Psoas muscle (tissue), 8 donors: Measurements from ENCODE around the gene PRAMEF8. TPM values are rescaled to one million over a fixed set of nuclear protein-coding genes. Genes with fewer than 3 reads are reported as not detected.
"Not testable (repeated sequence)": the region's sequence is repeated elsewhere in the genome, so short reads cannot be mapped to it uniquely, and the experiment has no call there.

Experiments
- ATAC-seq, 4 donors: fragments of 200-7000 bp; cut with Tn5 transposase; one replicate each; pipeline ENCODE4 v1.9.1; 2020; ENCODE audit warnings: moderate library complexity in 3 of 4, mild to moderate bottlenecking in 2 of 4
- DNase-seq, 2 donors: peaks; one replicate each; pipeline ENCODE4 v3.0.0-alpha.2; 2020
- H3K27ac ChIP-seq: fragments of 200-600 bp; one replicate; pipeline ENCODE4 v1.8.0; 2022
- H3K27me3 ChIP-seq, 3 donors: fragments of 200-600 bp in 1 of 3; one replicate each; pipeline versions ENCODE4 v1.6.1 to v1.8.0; 2013 to 2022; ENCODE audit warnings: low read length in 2 of 3, mild to moderate bottlenecking in 2 of 3, moderate library complexity in 1 of 3; ENCODE audit not compliant: insufficient read depth in 3 of 3
- H3K36me3 ChIP-seq, 2 donors: fragments of 200-600 bp in 1 of 2; one replicate each; pipeline versions ENCODE4 v1.6.1 to v1.8.0; 2013 to 2022; ENCODE audit warnings: low read depth in 1 of 2, mild to moderate bottlenecking in 1 of 2, moderate library complexity in 1 of 2; ENCODE audit not compliant: insufficient read depth in 1 of 2
- H3K4me1 ChIP-seq: fragments of 200-600 bp; one replicate; pipeline ENCODE4 v1.8.0; 2022
- H3K4me3 ChIP-seq: fragments of 200-600 bp; one replicate; pipeline ENCODE4 v1.8.0; 2022; ENCODE audit warnings: mild to moderate bottlenecking
- H3K9me3 ChIP-seq: fragments of 200-600 bp; one replicate; pipeline ENCODE4 v1.8.0; 2022
- WGBS, 3 donors: extraction: QIAGEN DNeasy Blood & Tissue Kit; methylation state at CpG; one replicate each; pipeline versions ENCODE4 v1.1.6 to v1.1.7; 2013; 5-methylcytosine and 5-hydroxymethylcytosine counted together
- intact Hi-C, 2 donors: fragments of 100-400 bp; cut with DNase I; formaldehyde crosslinking; loops; one replicate each; pipeline versions ENCODE4 v1.11.0 to v1.14.2; 2022
- polyA plus RNA-seq, 3 donors: library from polyadenylated mRNA; stranded (reverse); fragments of 200-250 nt; gene quantifications; one replicate each; pipeline ENCODE4 v1.2.3, GENCODE V29; 2013
- total RNA-seq, 4 donors: library from RNA; stranded (reverse); fragmentation: NEBNext Ultra II Directional in 2 of 4; extraction: Animal tissue kit (Norgen Biotek cat#: 25700) in 2 of 4; gene quantifications; one replicate each; pipeline versions ENCODE4 v1.2.1 to v1.2.4, GENCODE V29; 2021 to 2023
- donor health status: healthy with polysubstance abuse.
- donor health status: DM: no; HTN: no; CAD: no; lungs with moderate emphysema.
- donor health status: Bipolar disorder and iron deficiency.
- donor health status: healthy.
- donor health status: DM: yes; HTN: yes; CAD: no.
- donor health status: DM: no; HTN: no; CAD: no.
- donor health status: DM: no; HTN: no; CAD: no.
- donor health status: DM: yes; HTN: yes; CAD: no.

The PRAMEF8 gene
- total and polyA plus RNA-seq, 7 donors = not detected

DNA sequence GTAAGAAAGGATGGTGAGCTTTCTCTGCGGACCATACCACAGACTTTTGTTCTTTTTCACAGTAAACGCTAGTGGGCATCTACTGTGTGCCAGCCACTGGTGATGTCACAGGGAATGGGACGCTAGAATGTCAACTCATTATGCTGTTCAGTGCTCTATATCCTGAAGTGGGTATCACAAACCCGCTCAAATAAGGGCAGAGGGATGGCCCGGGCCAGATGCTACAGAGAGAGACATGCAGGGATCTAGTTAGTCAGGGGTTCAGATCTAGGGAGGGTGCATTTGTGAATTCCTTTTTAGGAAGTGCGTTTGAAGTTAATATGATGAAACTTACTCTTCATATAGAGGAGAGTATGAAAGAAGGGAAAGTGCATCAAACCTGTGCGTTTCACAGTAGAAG is 37.8 kb downstream of the PRAMEF8 start:
- H3K27me3 ChIP-seq, H3K27ac ChIP-seq, intact Hi-C loops, H3K36me3 ChIP-seq, H3K4me3 ChIP-seq, H3K9me3 ChIP-seq, ATAC-seq, DNase-seq, H3K4me1 ChIP-seq: not testable (repeated sequence)
- 77 to 81% (median 78%) methylated on average over 6 of the region's 7 CpGs for WGBS, 3 donors

DNA sequence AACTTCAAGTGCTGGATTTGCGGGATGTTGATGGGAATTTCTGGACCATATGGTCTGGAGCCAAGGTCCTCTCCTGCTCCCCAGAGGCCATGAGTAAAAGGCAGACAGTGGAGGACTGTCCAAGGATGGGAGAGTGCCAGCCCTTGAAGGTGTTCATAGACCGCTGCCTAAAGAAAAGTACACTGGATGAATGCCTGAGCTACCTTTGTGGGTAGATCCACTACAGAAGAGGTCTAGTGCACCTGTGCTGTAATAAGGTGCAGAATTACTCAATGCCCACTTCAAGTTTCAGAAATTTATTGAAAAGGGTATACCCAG is 38.4 kb downstream of the PRAMEF8 start:
- H3K9me3 ChIP-seq, H3K4me1 ChIP-seq, H3K27me3 ChIP-seq, H3K4me3 ChIP-seq, H3K36me3 ChIP-seq, ATAC-seq, intact Hi-C loops, H3K27ac ChIP-seq, DNase-seq: not testable (repeated sequence)
- WGBS, 3 donors = 76 to 83% (median 78%) methylated on average over 2 of the region's 2 CpGs

DNA sequence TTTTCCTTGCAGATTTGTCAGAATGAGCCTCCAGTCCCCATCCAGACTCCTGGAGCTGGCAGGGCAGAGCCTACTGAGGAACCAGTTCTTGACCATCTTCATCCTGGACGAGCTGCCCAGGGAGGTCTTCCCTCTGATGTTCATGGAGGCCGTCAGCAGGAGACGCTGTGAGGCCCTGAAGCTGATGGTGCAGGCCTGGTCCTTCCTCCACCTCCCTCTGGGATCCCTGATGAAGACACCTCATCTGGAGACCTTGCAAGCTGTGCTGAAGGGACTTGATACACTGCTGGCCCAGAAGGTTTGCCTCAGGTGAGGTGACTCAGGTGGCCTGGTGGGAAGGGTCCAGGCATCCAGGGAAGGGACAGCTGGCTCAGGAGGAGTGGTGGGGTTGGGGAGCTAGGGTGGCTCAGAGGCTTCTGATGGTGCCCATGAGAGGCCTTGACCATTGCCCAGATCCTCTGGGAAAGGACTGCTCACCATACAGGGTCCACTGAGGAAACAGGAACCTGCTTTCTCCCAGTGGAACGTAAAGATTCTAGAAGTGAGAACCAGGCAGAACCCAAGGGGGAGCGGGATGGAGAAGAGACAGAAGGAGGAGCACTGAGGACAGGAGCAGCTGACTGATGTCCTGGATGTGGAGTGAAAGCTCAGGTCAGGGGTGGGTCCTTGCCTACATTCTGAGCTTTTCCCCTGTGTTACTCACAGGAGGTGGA is 38.9 kb downstream of the PRAMEF8 start:
- H3K4me3 ChIP-seq, H3K9me3 ChIP-seq, DNase-seq, ATAC-seq, H3K27me3 ChIP-seq, H3K4me1 ChIP-seq, H3K36me3 ChIP-seq, H3K27ac ChIP-seq, intact Hi-C loops: not testable (repeated sequence)
- WGBS, 3 donors = 65 to 79% (median 73%) methylated on average over 5 of the region's 5 CpGs

DNA sequence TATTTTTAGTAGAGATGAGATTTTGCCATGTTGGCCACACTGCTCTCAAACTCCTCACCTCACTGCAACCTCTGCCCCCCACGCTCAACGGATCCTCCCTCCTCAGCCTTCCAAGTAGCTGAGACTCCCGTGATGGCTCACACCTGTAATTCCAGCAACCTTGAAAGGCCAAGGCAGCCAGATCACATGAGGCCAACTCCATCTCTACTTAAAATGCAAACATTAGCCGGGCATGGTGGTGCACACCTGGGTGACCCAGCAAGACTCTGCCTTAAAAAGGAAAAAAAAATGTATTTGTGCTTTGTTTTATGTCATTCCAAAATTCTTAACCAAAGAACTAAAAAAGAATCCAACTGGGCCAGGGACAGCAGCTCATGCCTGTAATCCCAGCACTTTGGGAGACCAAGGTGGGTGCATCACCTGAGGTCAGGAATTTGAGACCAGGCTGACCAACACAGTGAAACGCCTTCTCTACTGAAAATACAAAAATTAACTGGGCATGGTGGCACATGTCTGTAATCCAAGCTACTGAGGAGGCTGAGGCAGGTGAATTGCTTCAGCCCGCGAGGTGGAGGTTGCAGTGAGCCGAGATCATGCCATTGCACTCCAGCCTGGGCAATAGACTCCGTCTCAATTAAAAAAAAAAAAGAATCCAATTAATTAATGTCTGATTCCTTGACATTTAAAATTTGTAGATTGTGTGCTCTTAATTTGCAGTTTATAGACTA is 41.2 kb downstream of the PRAMEF8 start:
- H3K36me3 ChIP-seq, DNase-seq, H3K4me3 ChIP-seq, H3K27ac ChIP-seq, ATAC-seq, H3K4me1 ChIP-seq, H3K27me3 ChIP-seq, intact Hi-C loops, H3K9me3 ChIP-seq: not testable (repeated sequence)
- WGBS, 3 donors = 83 to 85% (median 84%) methylated on average over 9 of the region's 9 CpGs

DNA sequence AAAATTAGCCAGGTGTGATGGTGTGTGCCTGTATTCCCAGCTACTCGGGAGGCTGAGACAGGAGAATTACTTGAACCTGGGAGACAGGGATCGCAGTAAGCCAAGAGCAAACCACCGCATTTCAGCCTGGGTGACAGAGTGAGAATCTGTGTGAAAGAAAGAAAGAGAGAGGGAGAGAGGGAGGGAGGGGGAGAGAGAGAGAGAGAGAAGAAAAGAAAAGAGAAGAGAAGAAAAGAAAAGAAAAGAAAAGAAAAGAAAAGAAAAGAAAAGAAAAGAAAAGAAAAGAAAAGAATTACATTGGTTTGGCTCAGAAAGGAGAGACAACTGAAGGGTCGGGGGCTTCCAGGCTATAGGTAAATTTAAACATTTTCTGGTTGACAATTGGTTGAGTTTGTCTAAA is 45.3 kb downstream of the PRAMEF8 start:
- intact Hi-C loops, H3K4me3 ChIP-seq, H3K27me3 ChIP-seq, H3K4me1 ChIP-seq, DNase-seq, H3K27ac ChIP-seq, H3K36me3 ChIP-seq, H3K9me3 ChIP-seq, ATAC-seq: not testable (repeated sequence)
- WGBS, 3 donors = 87 to 91% (median 88%) methylated on average over 4 of the region's 4 CpGs

DNA sequence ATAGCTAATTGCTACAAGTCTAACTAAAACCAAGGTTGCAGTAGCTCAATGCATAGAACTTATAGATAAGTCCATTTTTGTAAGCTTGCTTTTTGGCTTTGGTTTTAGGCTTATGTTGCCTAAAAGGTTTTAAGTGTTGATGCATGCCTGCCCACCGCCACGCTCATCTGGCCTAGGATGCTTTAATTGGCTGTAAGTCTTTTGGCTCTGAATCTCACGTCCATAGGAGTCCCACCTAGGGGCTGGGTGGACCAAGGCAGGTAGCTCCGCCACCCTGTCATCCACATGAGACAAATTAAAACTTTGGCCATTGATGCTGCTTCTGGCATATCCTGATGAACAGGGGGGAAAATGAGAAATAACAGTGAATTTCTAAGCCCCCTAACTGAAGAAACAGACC is 47.4 kb downstream of the PRAMEF8 start:
- H3K4me1 ChIP-seq, intact Hi-C loops, ATAC-seq: not testable (repeated sequence)

DNA sequence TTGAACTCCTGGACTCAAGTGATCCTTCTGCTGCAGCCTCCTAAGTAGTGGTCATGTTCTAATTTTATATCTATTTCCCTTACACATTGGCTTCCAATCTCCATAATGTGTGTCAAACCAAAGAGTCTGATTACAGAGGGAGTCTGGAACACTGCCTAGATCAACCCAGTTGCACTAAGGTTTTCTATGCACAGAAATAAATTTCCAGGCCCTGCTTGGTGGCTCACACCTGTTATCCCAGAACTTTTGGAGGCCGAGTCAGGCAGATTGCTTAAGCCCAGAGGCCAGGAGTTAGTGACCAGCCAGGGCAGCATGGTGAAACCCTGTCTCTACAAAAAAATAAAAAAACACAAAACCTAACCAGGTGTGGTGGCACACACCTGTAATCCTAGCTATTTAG is 50.9 kb downstream of the PRAMEF8 start:
- ATAC-seq (peak; percentile 40 to 64 (median 50)), DNase-seq (peak in 1 of 2 donors; percentile 16)
- H3K27ac ChIP-seq, intact Hi-C loops, H3K36me3 ChIP-seq, H3K27me3 ChIP-seq, H3K4me3 ChIP-seq, H3K9me3 ChIP-seq, H3K4me1 ChIP-seq: not testable (repeated sequence)
- WGBS, 3 donors = 25 to 51% (median 30%) methylated on average over 1 of the region's 1 CpG

More for the DNA sequence above, 47.4 kb downstream of the PRAMEF8 start:
- not testable (repeated sequence) for H3K4me3 ChIP-seq, H3K36me3 ChIP-seq, H3K27me3 ChIP-seq, H3K27ac ChIP-seq, H3K9me3 ChIP-seq
- peak in 1 of 2 donors; percentile 28 for DNase-seq
- WGBS, 3 donors = 73% methylated on average over 4 of the region's 4 CpGs

DNA sequence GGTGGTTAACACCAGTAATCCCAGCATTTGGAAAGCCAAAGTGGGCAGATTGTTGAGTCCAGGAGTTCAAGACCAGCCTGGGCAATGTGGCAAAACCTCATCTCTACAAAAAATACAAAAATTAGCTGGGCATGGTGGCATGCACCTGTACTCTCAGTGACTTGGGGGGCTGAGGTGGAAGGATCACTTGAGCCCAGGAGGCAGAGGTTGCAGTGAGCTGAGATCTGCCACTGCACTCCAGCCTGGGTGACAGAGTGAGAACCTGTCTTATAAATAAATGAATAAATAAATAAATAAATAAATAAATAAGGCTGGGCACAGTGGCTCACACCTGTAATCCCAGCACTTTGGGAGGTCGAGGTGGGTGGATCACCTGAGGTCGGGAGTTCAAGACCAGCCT is 52.9 kb downstream of the PRAMEF8 start:
- H3K4me3 ChIP-seq, H3K36me3 ChIP-seq, H3K4me1 ChIP-seq, H3K9me3 ChIP-seq, intact Hi-C loops, H3K27me3 ChIP-seq, H3K27ac ChIP-seq, ATAC-seq, DNase-seq: not testable (repeated sequence)
- WGBS, 3 donors = 59 to 76% (median 63%) methylated on average over 2 of the region's 2 CpGs

Other genes starting within 250 kb of the PRAMEF8 start
- not detected for gene PRAMEF27, start 228.6 kb downstream of the PRAMEF8 start, total RNA-seq
- not detected for gene PRAMEF27, start 228.6 kb downstream of the PRAMEF8 start, polyA plus RNA-seq
- gene HNRNPCL3, start 224.4 kb downstream of the PRAMEF8 start, total RNA-seq = not detected
- gene HNRNPCL3, start 224.4 kb downstream of the PRAMEF8 start, polyA plus RNA-seq = not detected
- gene PRAMEF25, start 214.4 kb downstream of the PRAMEF8 start, total RNA-seq = not detected
- not detected for gene PRAMEF25, start 214.4 kb downstream of the PRAMEF8 start, polyA plus RNA-seq
- not detected for gene HNRNPCL2, start 168.3 kb downstream of the PRAMEF8 start, total RNA-seq
- gene HNRNPCL2, start 168.3 kb downstream of the PRAMEF8 start, polyA plus RNA-seq = not detected
- not detected for gene PRAMEF26, start 129.1 kb downstream of the PRAMEF8 start, total RNA-seq
- not detected for gene PRAMEF26, start 129.1 kb downstream of the PRAMEF8 start, polyA plus RNA-seq
- gene HNRNPCL4, start 119.5 kb downstream of the PRAMEF8 start, total RNA-seq = not detected
- not detected for gene HNRNPCL4, start 119.5 kb downstream of the PRAMEF8 start, polyA plus RNA-seq
- not detected for gene PRAMEF9, start 113.3 kb downstream of the PRAMEF8 start, total RNA-seq
- gene PRAMEF9, start 113.3 kb downstream of the PRAMEF8 start, polyA plus RNA-seq = not detected
- gene PRAMEF13, start 83.7 kb downstream of the PRAMEF8 start, total RNA-seq = not detected
- gene PRAMEF13, start 83.7 kb downstream of the PRAMEF8 start, polyA plus RNA-seq = not detected
- not detected for gene PRAMEF18, start 59.0 kb downstream of the PRAMEF8 start, total RNA-seq
- not detected for gene PRAMEF18, start 59.0 kb downstream of the PRAMEF8 start, polyA plus RNA-seq
- not detected for gene PRAMEF5, start 30.9 kb downstream of the PRAMEF8 start, total RNA-seq
- not detected for gene PRAMEF5, start 30.9 kb downstream of the PRAMEF8 start, polyA plus RNA-seq
- not detected for gene PRAMEF33, start 18.4 kb upstream of the PRAMEF8 start, total RNA-seq
- gene PRAMEF33, start 18.4 kb upstream of the PRAMEF8 start, polyA plus RNA-seq = not detected
- gene PRAMEF15, start 30.4 kb upstream of the PRAMEF8 start, total RNA-seq = not detected
- not detected for gene PRAMEF15, start 30.4 kb upstream of the PRAMEF8 start, polyA plus RNA-seq
- not detected for gene PRAMEF14, start 62.0 kb upstream of the PRAMEF8 start, total RNA-seq
- not detected for gene PRAMEF14, start 62.0 kb upstream of the PRAMEF8 start, polyA plus RNA-seq
- gene PRAMEF19, start 86.8 kb upstream of the PRAMEF8 start, total RNA-seq = not detected
- not detected for gene PRAMEF19, start 86.8 kb upstream of the PRAMEF8 start, polyA plus RNA-seq
- gene PRAMEF17, start 104.5 kb upstream of the PRAMEF8 start, total RNA-seq = not detected
- gene PRAMEF17, start 104.5 kb upstream of the PRAMEF8 start, polyA plus RNA-seq = not detected
- not detected for gene PRAMEF20, start 125.3 kb upstream of the PRAMEF8 start, total RNA-seq
- not detected for gene PRAMEF20, start 125.3 kb upstream of the PRAMEF8 start, polyA plus RNA-seq
- gene LRRC38, start 228.9 kb upstream of the PRAMEF8 start, total RNA-seq = 10 to 100 TPM in 1 of 4 donors, 1 to 10 TPM in 3; 7.0 to 26.8 (median 9.5) TPM
- 1 to 10 TPM; 2.9 to 6.5 (median 5.1) TPM for gene LRRC38, start 228.9 kb upstream of the PRAMEF8 start, polyA plus RNA-seq